Stimulated activated CD8-positive, alpha-beta memory T cell treated with anti-CD3 and anti-CD28 coated beads, Interleukin-15, amount 100 ng/mL, for 4 hours (primary cell): ENCODE data around the gene ADGRA3.
"Not testable (repeated sequence)": the region's sequence is repeated elsewhere in the genome, so short reads cannot be mapped to it uniquely, and the experiment has no call there.

Experiments used
- DNase-seq, 2 donors: peaks; one replicate each; pipeline ENCODE4 v3.0.0-alpha.2; 2020; ENCODE audit warnings: low read depth in 2 of 2

Gene ADGRA3

DNA sequence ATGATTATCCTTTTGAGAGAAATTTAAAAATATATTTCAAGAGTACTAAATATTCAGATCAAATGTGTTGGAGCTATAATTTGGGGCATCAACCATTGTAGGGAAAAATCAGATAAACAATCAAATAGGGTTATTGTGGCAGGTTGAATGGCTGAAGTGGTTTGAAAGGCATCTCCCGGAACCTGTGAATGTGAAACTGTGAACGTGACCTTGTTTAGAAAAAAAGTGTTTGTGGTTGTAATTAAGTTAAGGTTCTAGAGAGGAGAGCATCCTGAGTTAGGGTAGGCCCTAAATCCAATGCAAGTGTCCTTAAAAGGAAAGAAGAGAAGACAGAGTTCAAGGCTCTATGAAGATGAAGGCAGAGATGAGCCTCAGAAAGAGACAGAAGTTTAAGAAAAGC is 37.4 kb downstream of the ADGRA3 start:
- no peak for DNase-seq

DNA sequence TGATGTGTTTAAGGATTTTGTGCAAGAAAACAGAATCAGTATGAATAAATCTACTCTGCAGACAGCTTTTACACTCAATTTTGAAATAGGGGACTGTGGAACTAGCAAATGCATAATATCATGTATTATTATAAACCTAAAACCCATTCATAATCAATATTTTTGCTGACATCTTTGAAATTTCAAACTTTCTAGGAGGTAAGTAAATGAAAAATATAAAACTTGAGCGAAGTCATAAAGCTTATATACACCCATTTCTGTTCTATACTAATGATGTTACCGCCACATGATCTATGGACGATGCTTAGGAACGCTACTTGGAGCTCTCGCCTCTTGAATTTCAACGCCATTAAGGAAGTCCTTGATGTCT is 38.1 kb downstream of the ADGRA3 start:
- DNase-seq, result no peak

DNA sequence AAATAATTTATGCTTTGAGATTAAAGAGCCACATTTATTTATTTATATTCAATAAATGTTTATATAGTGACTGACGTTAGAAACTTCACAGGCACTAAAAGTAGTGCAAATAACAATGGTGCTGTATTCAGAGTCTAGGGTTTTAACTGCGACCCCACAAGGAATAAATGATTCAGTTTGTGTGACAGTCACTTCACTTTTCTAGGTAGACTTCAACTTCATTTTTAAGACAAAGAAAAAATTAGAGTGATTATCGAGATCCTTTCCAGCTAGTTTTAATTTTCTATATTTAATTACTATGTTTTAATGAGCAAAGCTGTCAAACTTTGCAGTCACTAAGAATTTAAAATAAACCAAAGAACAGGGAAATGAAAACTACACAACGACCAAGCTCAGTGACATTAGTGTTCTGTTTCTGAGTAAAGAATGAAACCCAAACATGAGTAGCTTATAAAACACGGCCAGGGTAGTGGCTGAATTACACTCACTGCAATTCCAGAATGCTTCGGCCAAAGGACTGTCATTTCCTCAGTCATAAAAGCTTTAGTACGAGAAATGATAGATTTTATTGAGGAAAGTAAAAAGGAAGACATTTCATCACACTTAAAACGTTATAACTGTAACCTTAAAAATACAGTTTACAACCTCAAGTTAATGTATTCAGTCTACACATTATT is 38.6 kb downstream of the ADGRA3 start:
- DNase-seq, result no peak

DNA sequence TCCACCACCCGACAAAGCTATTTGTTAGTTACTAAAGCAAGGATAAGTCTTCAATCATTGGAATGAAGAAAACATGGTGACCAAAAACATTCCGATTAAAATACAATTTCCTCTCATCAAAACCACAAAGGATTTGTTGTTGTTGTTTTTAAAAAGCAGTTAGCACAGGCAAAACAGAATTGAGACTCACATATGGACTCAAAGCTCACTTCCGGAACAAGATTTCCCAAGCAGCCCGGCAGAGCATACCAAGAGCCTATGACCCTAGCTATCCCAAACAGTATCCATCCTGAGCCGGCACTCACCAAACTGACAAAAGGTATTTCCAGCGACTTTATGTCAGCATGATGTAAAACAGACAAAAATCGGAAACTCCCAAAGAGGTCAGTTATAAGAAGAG is 39.9 kb downstream of the ADGRA3 start:
- no peak for DNase-seq

DNA sequence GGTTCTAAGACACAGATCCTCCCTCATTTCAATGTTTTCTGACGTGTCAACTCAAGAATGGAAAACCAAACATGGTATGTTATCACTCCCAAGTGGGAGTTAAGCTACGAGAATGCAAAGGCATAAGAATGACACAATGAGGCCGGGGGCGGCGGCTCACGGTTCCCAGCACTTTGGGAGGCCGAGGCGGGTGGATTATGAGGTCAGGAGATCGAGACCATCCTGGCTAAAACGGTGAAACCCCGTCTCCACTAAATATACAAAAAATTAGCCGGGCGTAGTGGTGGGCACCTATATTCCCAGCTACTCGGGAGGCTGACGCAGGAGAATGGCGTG is 40.6 kb downstream of the ADGRA3 start:
- DNase-seq, result not testable (repeated sequence)

DNA sequence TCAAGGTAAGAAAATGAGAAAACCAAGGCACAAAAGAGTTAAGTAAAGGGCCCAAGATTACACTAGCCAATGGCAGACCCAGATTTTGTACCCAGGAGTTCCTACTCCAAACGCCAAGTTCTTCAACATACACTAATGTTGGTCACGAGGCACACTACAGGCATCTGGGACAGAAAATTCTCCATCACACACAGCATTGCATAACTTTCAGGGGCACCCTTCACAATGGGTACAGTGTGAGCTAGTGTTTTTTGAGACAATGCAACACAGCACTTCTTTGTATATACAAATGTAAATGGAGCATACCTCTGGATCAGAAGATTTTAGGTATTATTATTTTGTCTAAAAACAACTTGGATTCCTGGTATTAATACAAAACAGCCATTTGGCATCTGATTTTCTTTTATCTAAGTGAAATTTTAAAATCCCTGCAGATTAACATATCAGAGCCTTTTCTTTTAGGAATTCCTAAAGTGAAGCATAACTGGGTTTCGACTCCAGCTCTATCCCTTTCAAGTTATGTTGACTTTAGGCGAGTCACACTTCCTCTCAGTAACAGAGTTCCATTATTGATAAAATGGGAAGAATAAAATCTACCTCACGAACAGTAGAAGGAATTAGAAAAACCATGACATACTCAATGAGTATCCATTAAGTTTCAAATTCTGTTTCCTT is 41.1 kb downstream of the ADGRA3 start:
- no peak for DNase-seq

DNA sequence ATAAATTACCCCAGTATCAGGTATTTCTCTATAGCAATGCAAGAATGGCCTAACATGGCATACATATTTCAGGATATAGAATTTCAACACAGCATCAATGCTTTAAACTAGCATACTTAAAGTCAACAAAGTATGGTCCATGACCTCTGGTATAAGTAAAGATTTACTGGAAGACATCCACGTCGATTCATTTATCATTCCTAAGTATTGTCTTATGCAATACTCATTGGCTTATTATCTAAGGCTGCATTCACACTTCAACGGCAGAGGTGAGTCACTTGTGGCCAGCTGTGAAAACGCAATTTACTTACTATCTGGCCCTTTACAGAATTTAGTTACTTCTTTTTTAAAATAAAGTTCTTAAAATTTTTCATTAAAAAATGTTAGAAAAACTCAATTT is 42.6 kb downstream of the ADGRA3 start:
- DNase-seq, result no peak

DNA sequence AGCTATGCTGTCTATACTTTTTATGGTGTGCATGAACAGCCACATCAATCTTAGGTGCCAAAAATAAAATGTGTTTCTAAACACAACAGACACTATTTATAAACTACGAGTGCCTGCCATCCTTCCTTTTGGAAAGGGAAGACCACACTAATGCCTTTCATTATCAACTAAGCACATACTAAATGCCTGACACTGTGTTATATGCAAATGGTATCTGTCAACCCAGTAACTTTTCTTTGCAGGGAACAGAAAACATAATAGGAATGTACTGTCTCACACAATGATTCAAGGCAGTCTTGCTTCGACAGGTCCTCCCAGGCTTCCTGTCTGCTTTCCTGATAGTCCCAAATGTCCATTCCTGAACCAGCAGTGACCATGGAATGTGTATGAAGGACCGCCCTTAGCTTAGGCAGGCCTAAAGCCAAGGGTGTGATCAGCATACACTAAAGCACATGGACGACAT is 43.8 kb downstream of the ADGRA3 start:
- DNase-seq, result no peak

DNA sequence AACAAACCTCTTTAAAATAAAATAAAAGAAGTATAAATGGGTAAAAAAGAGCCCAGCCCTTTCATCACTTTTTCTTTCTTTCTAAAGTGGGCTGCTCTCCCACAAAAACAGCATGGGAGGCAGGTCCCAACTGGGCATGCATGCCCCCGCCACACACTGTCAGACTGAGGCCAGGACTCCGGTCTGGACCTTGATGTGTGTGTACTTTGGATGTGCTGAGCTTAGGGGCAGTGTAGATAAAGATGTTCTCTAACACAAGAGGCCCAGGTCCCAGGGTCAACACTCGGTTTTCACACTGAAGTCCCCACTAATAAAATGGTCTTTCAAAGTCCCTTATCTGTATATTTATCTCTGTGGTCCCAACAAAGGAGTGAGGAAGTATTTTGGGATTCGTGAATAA is 44.4 kb downstream of the ADGRA3 start:
- DNase-seq, result no peak

DNA sequence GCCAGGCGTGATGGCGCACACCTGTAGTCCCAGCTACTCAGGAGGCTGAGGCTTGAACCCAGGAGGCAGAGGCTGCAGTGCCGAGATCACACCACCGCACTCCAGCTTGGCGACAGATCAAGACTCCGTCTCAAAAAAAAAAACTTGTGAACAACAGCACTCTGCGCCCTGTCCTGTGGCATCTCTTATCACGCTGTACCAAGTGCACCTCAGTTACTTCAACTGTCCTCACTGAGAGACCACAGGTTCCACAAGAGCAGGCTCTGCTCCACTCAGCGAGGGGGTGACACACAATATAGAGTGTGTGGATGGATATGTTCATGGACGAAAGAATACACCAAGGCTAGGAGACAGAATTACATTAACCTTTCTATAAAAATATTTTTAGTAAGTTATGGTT is 49.3 kb downstream of the ADGRA3 start:
- no peak for DNase-seq

DNA sequence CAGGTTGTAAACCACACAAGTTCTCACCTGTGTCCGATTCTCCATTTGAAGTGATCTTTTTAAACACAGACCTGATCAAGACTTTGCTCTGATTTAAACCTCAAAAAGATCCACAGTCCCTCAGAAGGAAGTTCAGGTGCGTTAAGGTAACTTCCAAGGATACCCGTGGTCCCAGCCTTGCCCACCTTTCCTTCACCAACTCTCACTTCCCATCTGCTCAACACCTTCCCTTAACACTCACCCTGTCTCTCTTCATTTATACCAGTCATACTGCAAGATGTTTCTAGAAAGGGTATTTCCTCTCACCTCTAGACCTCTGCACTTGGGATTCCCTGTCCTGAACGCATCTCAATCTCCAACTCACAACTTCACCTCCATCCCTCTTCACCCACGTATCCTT is 49.9 kb downstream of the ADGRA3 start:
- no peak for DNase-seq

DNA sequence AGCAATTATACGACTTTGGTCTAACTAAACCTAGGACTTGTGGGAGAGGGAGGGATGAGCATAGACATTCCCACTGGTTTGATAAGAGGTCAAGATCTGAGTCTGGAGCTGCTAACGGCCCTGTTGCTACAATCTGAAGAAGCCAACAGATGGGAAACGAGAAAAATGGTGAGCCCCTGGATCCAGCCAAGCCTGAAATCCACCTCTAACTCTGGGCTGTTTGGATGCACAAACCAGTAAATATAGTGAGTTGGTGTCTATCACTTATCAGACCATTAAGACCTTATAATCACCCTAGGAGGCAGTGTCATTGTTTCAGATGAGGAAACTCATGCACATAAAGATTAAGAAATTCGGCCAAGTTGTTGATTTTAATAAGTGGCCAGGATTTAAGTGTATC is 50.5 kb downstream of the ADGRA3 start:
- no peak for DNase-seq

DNA sequence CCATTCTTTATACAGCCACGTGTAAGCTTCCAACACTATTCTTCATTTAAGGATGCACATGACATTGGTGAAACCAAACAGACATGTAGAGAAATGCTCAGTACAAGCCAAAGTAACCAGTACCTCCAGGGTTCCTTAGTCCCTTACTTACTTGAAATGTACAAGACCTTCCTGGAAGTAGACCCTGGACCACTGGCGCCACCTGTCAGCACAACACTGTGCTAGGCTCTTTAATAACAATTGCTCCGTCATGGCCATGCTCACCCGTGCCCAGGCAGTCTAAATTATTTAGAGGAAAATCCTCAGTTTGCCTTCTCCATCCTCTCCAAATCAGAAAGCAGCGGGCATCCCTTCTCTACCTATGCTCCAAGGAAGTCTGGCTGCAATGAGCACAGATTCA is 52.7 kb downstream of the ADGRA3 start:
- no peak for DNase-seq

DNA sequence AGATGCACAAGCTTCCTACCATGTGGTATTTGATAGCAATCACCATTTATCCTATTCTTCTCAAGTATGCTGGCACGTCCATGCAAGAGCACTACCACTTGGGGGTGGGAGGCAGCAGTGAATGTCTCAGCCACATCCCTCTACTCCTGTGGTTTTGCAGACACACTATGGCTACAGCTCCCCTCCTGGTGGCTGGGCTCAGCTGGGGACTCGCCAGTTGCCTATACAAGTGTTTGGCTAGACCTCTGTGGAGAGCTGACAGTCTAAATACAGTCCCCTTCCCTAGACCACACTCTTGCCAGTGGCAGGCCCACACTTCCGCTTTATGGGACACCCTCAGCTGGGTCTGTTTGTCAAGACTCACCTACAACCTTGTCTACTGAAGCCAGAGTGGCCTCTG is 53.2 kb downstream of the ADGRA3 start:
- DNase-seq, result no peak

DNA sequence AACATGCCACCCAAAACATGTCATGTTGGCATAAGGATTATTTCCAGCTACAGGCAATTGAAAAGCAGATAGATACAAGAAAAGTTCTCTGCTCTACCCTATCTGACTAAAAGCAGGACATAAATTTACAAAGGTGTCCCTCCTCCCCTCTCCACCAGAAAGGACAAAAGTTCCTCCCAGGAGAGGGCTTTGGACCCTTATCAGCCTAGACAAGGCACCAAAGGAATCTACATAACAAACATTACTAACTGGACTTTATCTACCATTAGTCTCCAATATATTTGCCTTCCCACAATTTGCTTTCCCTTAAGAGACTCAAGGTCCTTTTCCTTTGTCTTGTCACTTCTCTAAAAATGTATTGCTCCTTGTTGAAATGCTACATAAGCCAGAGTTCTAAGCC is 55.6 kb downstream of the ADGRA3 start:
- no peak for DNase-seq

DNA sequence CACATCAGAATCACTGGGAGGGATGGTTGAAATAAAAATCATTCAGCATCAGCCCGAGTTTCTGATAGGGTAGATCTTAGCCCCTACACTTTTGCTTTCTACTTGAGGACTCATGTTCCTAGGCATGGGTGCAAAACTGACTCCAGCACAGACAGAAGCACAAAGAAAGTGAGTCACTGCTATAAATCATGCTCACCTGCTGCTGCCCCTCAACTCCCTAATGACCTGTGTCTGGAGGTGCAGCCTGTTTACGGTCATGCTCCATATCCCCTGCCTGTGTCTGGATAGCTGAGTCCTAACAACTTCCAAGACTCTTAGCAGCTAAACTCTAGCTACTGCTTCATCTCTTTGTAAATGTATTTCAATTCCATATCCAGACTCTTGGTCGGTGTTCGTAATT is 57.8 kb downstream of the ADGRA3 start:
- no peak for DNase-seq

DNA sequence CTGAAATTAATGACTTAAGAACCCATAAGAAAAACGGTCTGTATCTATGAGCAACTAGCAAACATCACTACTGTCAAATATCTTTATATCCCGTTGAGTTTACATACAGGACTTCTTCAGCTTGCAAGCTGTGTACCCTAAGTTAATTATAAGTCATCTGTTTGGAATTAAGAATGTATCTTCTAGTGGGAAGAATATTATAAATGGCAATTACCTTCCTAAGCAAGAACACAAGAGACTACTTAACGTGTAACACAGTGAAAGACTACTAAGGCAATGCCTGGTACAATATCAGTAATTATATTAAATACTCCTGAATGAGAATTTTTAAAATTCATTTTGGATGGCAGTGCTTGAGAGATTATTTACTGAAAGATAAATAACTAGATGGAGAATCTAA is 58.5 kb downstream of the ADGRA3 start:
- DNase-seq, result no peak

DNA sequence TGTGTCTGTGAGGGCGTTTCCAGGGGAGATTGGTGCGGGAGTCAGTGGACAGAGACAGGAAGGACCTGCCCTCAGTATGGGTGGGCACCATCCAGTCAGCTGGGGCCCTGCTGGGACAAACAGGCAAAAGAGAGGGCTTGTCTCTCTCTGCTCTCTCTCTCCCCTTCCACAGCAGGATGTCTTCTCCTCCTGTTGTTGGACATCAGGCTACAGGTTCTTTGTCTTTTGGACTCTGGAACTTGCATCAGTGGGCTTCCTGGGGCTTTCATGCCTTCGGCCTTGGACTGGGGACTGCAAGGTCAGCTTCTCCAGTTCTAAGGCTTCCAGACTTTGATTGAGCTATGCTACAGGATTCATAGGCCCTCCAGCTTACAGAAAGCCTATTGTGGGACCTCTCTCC is 59.6 kb downstream of the ADGRA3 start:
- DNase-seq, result no peak

DNA sequence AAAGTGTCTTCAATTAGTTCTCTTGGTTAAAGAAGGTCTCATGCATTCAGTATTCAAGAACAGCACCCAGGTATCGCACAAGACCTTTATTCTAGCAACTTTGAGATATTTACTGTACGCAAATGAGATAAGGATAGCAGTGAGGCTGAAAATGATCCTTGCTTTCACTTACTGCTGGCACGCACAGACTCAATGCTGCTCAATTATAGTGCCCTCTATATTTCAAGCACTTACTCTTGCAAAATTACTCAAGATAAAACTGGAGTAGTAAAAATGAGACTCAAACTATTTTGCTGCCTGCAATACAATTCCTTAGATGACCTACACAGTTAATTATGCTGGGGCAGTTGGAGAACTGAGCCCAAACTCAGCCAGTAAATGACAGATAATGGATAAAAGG is 60.9 kb downstream of the ADGRA3 start:
- no peak for DNase-seq

DNA sequence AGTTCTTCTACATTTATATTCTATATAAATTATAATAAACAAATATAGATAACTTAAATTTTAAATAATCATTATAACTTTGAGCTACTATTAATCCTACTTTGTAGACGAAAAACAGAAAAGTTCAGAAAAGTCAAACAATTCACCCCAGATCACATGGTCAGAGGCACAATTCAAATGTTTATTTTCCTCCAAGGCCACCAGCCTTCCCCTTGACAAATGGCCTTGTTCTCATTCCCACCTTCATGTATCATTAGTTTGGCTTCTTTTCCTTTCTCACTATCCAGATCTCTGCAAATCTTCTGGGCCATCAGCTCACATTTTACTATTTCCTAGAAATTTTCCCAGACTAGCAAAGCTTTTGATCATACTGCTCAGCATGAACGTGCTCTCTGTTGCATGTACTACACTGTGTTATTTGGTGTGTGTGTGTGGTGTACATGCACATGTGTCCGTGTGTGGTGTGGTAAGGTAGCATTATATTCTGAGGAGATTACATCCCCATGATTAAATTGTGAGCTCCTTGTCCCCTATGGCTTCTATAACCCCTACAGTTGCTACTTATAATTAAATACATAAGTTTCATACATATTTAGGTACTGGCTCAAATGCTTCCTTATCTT is 61.5 kb downstream of the ADGRA3 start:
- no peak for DNase-seq

DNA sequence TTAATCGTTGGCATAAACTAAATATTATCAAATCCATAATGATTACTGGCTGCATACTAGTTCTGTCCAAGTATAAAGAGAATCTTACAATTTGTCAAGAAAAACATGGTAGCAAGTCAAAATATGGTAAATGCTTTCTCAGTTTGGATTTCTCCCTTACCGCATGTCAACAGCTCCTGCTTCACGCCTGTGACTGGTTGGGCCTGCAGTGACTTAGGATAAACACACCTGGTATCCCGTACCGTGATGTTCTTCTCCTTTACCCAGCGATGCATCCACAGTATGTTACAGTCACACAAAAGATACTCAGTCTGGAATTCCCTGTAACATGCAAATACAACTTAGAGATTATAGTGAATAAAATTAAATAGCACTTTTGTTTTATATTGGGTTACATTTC is 71.1 kb downstream of the ADGRA3 start:
- DNase-seq, result no peak

DNA sequence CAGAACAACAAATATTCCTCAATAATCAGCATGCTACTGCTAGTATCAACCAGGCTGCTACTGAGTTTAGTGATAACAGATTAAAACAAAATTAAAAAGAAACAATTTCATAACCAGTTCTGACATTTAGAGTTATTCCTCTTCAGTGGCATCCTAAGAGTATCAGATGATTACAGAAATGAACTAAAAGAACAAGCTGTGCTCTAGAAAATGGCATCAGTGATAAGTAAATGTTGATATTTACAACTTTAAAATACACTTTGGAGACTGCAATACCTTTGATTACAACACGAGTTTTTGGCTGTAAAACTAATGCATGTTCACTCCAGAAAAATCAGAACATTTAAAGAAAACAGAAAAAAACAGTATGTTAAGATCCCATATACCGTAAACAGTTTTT is 72.9 kb downstream of the ADGRA3 start:
- DNase-seq, result no peak

DNA sequence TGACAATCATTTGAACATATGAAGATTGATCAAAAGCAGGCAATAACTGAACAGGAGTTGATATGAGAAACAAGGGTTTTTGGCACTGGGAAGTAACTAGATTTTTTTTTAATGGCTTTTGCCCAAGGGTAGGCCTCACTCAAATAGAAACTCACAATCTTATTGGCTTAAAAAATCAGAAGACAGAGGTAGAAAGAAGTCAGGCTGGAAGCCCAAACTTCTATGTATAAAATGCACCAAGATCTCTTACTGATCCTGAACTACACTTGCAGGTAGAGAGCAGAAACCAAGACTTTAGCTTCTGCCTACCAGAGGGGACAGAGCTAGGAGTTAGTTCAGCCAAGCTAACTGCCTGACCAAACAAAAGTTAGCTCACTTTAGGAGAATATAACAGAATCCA is 74.9 kb downstream of the ADGRA3 start:
- DNase-seq, result no peak

DNA sequence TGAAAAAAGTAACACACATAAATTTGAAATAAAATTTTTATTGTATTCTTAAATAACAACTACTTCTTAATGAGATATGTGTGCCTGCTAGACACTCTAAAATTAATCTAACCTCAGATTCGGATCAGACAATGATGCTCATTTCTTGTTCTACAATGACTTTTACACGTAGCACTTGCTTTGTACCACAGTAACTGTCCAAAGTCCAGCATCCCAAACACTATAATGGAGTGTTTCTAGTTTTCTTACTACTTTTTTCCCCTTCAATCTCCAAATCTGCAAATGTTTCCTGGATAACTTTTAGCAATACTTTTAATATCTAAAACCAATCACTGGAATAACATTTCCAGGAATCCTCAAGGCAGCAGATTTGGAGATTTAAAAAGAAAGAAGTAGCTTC is 75.9 kb downstream of the ADGRA3 start:
- no peak for DNase-seq
